AG10803 (cell line): ENCODE measurements around the gene PTAR1.

Experiments used
- DNase-seq: peaks from one replicate; pipeline ENCODE4 v3.0.0; 2010; ENCODE audit warnings: low read depth
- H3K4me3 ChIP-seq: 2 replicates; pipeline ENCODE4 v1.5.1; 2011; ENCODE audit warnings: mild to moderate bottlenecking, low read length, control low read depth
- CTCF ChIP-seq: conservative IDR thresholded peaks from 2 replicates; pipeline ENCODE4 v1.5.1; 2011; ENCODE audit warnings: mild to moderate bottlenecking, low read length, control low read depth, inconsistent platforms

Gene PTAR1

GRCh38 chr9:69667306-69667705, 92.5 kb downstream of the PTAR1 start:
- H3K4me3 ChIP-seq = no peak overlapping the region
- no peak for TF ChIP-seq CTCF

GRCh38 chr9:69660304-69660703, 99.5 kb downstream of the PTAR1 start:
- TF ChIP-seq CTCF = no peak
- no peak overlapping the region for H3K4me3 ChIP-seq
- no peak for DNase-seq

More at GRCh38 chr9:69667306-69667705, 92.5 kb downstream of the PTAR1 start:
- peak; percentile 26 for DNase-seq
